HepG2 (cell line): ENCODE measurements around the gene NRGN. TPM values are rescaled to one million over a fixed set of nuclear protein-coding genes. Genes with fewer than 3 reads are reported as not detected.

ENCODE experiments used
- ATF3 ChIP-seq: sonication (generic); formaldehyde crosslinking; IDR thresholded peaks from 2 replicates; pipeline ENCODE4 v1.4.0; 2020; ENCODE audit warnings: missing genetic modification reagents
- BRD4 ChIP-seq: sonication (generic); formaldehyde crosslinking; IDR thresholded peaks from 2 replicates; pipeline ENCODE4 v1.4.0; 2020; ENCODE audit warnings: missing genetic modification reagents
- ERF ChIP-seq: IDR thresholded peaks from 2 replicates; pipeline ENCODE4 v1.6.1; 2018; ENCODE audit warnings: missing biosample characterization, missing genetic modification reagents
- NFATC3 ChIP-seq: sonication (generic); formaldehyde crosslinking; IDR thresholded peaks from 2 replicates; pipeline ENCODE4 v1.5.1; 2020; ENCODE audit warnings: mild to moderate bottlenecking, missing genetic modification reagents
- NR0B2 ChIP-seq: sonication (generic); formaldehyde crosslinking; IDR thresholded peaks from 2 replicates; pipeline ENCODE4 v1.4.0; 2020; ENCODE audit warnings: mild to moderate bottlenecking, missing genetic modification reagents
- PCBP1 ChIP-seq: fragments of 200-400 bp; formaldehyde crosslinking; IDR thresholded peaks from 2 replicates; pipeline ENCODE4 v1.6.1; 2017; ENCODE audit warnings: mild to moderate bottlenecking, low read depth, low read length, borderline replicate concordance
- RXRA ChIP-seq: sonication (generic); formaldehyde crosslinking; IDR thresholded peaks from 2 replicates; pipeline ENCODE4 v1.5.1; 2020; ENCODE audit warnings: missing genetic modification reagents
- TEF ChIP-seq: sonication (generic); formaldehyde crosslinking; IDR thresholded peaks from 2 replicates; pipeline ENCODE4 v1.5.0; 2020; ENCODE audit warnings: missing genetic modification reagents
- TFAP4 ChIP-seq: sonication (generic); IDR thresholded peaks from 2 replicates; pipeline ENCODE4 v1.6.1; 2016; ENCODE audit warnings: low read depth, borderline replicate concordance
- ZBTB10 ChIP-seq: sonication (generic); formaldehyde crosslinking; IDR thresholded peaks from 2 replicates; pipeline ENCODE4 v1.4.0; 2020; ENCODE audit warnings: missing genetic modification reagents, borderline replicate concordance
- ZGPAT ChIP-seq: IDR thresholded peaks from 2 replicates; pipeline ENCODE4 v1.6.1; 2016; ENCODE audit warnings: mild to moderate bottlenecking
- ZMYM2 ChIP-seq: sonication (generic); formaldehyde crosslinking; IDR thresholded peaks from 2 replicates; pipeline ENCODE4 v1.8.0; 2022; ENCODE audit warnings: mild to moderate bottlenecking, missing genetic modification reagents
- ZNF251 ChIP-seq: sonication (generic); formaldehyde crosslinking; IDR thresholded peaks from 2 replicates; pipeline ENCODE4 v1.9.0; 2021; ENCODE audit warnings: mild to moderate bottlenecking, missing genetic modification reagents
- ZNF367 ChIP-seq: sonication (generic); formaldehyde crosslinking; IDR thresholded peaks from 2 replicates; pipeline ENCODE4 v1.4.0; 2020; ENCODE audit warnings: missing genetic modification reagents, borderline replicate concordance
- ZNF570 ChIP-seq: sonication (generic); formaldehyde crosslinking; IDR thresholded peaks from 2 replicates; pipeline ENCODE4 v1.4.0; 2020; ENCODE audit warnings: mild to moderate bottlenecking, missing genetic modification reagents, borderline replicate concordance
- ZNF629 ChIP-seq: sonication (generic); formaldehyde crosslinking; conservative IDR thresholded peaks from 2 replicates; pipeline ENCODE4 v1.5.0; 2020; ENCODE audit warnings: missing genetic modification reagents
- ZNF7 ChIP-seq: IDR thresholded peaks from 2 replicates; pipeline ENCODE4 v1.6.1; 2016; ENCODE audit warnings: missing biosample characterization, missing genetic modification reagents
- ZNF710 ChIP-seq: sonication (generic); formaldehyde crosslinking; IDR thresholded peaks from 2 replicates; pipeline ENCODE4 v1.5.0; 2020; ENCODE audit warnings: mild to moderate bottlenecking, missing genetic modification reagents, borderline replicate concordance
- polyA plus RNA-seq, 8 experiments: library from polyadenylated mRNA; depleted of rRNA in 3 of 8; stranded (reverse) in 7 of 8; unstranded in 1 of 8; fragments of >200 nt; fragmentation: Illumina TruSeq in 4 of 8; extraction: Trizol in 4 of 8; gene quantifications; 2 replicates each; pipeline versions ENCODE4 v1.2.1 to v1.2.3, GENCODE V29; 2011 to 2016; ENCODE audit warnings: low read depth in 4 of 8, missing spikeins in 1 of 8, mixed read lengths in 1 of 8; ENCODE audit not compliant: insufficient read depth in 1 of 8
- total RNA-seq, 5 experiments: library from RNA; depleted of rRNA; stranded (reverse); fragments of >200 nt; fragmentation: Illumina TruSeq; extraction: Trizol; gene quantifications; 2 replicates each; pipeline ENCODE4 v1.2.3, GENCODE V29; 2016; ENCODE audit warnings: low read depth in 1 of 5

The NRGN gene
- total and polyA plus RNA-seq, 2 of the 13 experiments (the other 11 are each of a cell fraction or from before 2014, with no cell fraction given) = 0.22 TPM; not detected in 1

- 0 out of 2 replicates have a peak, but pooled peaks have one; percentile 46 for TF ChIP-seq PCBP1
- peak; percentile 88; the same call in 1 of the 2 replicates for TF ChIP-seq NR0B2 (CRISPR knock-in tag)
- peak; percentile 53; the same call in 1 of the 2 replicates for TF ChIP-seq ZBTB10 (CRISPR knock-in tag)
- peak; percentile 24; the same call in 1 of the 2 replicates for TF ChIP-seq RXRA (CRISPR knock-in tag)
- TF ChIP-seq ZNF367 (CRISPR knock-in tag) = peak; percentile 47; the same call in 1 of the 2 replicates
- TF ChIP-seq ATF3 = 0 out of 2 replicates have a peak, but pooled peaks have one; percentile 36
- 0 out of 2 replicates have a peak, but pooled peaks have one; percentile 57 for TF ChIP-seq ZNF570 (CRISPR knock-in tag)
- TF ChIP-seq ZGPAT (CRISPR knock-in tag) = peak; percentile 34; the same call in 1 of the 2 replicates
- TF ChIP-seq BRD4 = 0 out of 2 replicates have a peak, but pooled peaks have one; percentile 21
- TF ChIP-seq ZNF7 (CRISPR knock-in tag) = peak; percentile 34; the same call in 1 of the 2 replicates
- no peak for TF ChIP-seq ZNF710
- TF ChIP-seq ZNF251 = no peak
- 0 out of 2 replicates have a peak, but pooled peaks have one; percentile 14 for TF ChIP-seq ZNF629 (CRISPR knock-in tag)
- peak; percentile 56; the same call in 1 of the 2 replicates for TF ChIP-seq ERF (CRISPR knock-in tag)
- peak; percentile 54; the same call in 1 of the 2 replicates for TF ChIP-seq TEF
- no peak for TF ChIP-seq ZMYM2 (CRISPR knock-in tag)
- TF ChIP-seq TFAP4 = no peak
- TF ChIP-seq NFATC3 (CRISPR knock-in tag) = no peak
These were observed 19.8 kb downstream of the NRGN start (continued) for GRCh38 chr11:124759266-124760204.
